Measurements from ENCODE around the gene ITPRIPL1.

Gene ITPRIPL1

DNA sequence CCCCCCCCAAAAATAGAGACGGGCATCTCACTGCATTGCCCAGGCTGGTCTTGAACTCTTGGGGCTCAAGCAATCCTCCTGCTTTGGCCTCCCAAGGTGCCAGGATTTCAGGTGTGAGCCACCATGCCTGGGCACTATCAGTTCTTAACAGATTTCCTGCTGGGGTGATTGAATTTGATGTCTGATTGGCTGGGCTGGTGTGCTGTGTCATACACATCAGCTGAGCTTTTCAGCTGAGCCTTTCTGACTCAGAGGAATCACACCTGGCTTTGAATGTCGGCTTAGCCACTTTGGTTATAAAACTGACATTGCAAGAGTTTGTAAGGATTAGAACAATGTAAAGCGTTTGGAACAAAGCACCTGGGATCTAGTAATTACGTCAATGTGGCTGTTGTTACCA is 29.4 kb downstream of the ITPRIPL1 start:
- no peaks in the 10 kb centered on the region for H3K36me3 Mint-ChIP-seq
- no peak overlapping the region for H3K4me3 Mint-ChIP-seq
- H3K27me3 Mint-ChIP-seq: no peaks in the 10 kb centered on the region
- ATAC-seq (ENCODE audit: low read depth) (no peak), DNase-seq (ENCODE audit: low spot score in 2 of 2) (no peak)
- no peaks in the 10 kb centered on the region for H3K9me3 Mint-ChIP-seq
- no peak overlapping the region for H3K27ac Mint-ChIP-seq
- H3K4me1 Mint-ChIP-seq: peaks cover 2% of the 10 kb centered on the region

GRCh38 chr2:96356889-96357288 is 31.8 kb downstream of the ITPRIPL1 start:
- Mint-ChIP-seq H3K4me1 (no peaks in the 10 kb centered on the region), H3K27me3 (no peaks in the 10 kb centered on the region), H3K27ac (no peak overlapping the region), H3K4me3 (no peak overlapping the region), H3K36me3 (no peaks in the 10 kb centered on the region), H3K9me3 (no peaks in the 10 kb centered on the region)
- ATAC-seq (ENCODE audit: low read depth) (no peak), DNase-seq (ENCODE audit: low spot score in 2 of 2) (no peak)

DNA sequence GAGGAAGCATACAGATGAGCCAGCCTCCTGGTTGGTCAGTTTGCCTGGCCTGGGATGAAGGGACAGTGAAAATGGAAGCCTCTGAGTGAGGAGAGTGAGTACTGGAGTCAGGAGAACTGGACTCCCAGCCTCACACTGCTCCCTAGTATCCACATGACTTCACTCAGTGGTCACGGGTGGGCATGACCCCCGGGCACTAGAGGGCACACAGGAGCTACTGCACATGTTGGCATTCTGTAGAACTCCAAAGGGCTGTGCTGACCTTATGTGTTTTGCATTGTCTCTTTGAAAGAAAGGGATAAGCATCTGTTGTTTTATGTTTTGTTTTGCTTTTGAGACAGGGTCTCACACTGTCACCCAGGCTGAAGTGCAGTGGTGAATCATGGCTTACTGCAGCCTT is 34.2 kb downstream of the ITPRIPL1 start:
- Mint-ChIP-seq H3K27ac (no peak overlapping the region), H3K36me3 (no peaks in the 10 kb centered on the region), H3K9me3 (no peaks in the 10 kb centered on the region), H3K4me3 (no peak overlapping the region), H3K27me3 (no peaks in the 10 kb centered on the region), H3K4me1 (no peaks in the 10 kb centered on the region)
- DNase-seq (ENCODE audit: low spot score in 2 of 2) (no peak), ATAC-seq (ENCODE audit: low read depth) (no peak)

- DNase-seq (ENCODE audit: low spot score in 2 of 2) (no peak), ATAC-seq (ENCODE audit: low read depth) (no peak)
- H3K27ac Mint-ChIP-seq: no peak overlapping the region
- H3K4me3 Mint-ChIP-seq: no peak overlapping the region
- H3K9me3 Mint-ChIP-seq: no peaks in the 10 kb centered on the region
- no peaks in the 10 kb centered on the region for H3K36me3 Mint-ChIP-seq
- no peaks in the 10 kb centered on the region for H3K27me3 Mint-ChIP-seq
- H3K4me1 Mint-ChIP-seq: no peaks in the 10 kb centered on the region
These were observed 34.7 kb downstream of the ITPRIPL1 start for GRCh38 chr2:96359866-96360265.

GRCh38 chr2:96361751-96362150 is 36.6 kb downstream of the ITPRIPL1 start:
- H3K4me3 Mint-ChIP-seq: no peak overlapping the region
- H3K27me3 Mint-ChIP-seq: no peaks in the 10 kb centered on the region
- DNase-seq (ENCODE audit: low spot score in 2 of 2) (no peak), ATAC-seq (ENCODE audit: low read depth) (no peak)
- no peaks in the 10 kb centered on the region for H3K9me3 Mint-ChIP-seq
- H3K36me3 Mint-ChIP-seq: no peaks in the 10 kb centered on the region
- no peak overlapping the region for H3K27ac Mint-ChIP-seq
- no peaks in the 10 kb centered on the region for H3K4me1 Mint-ChIP-seq

DNA sequence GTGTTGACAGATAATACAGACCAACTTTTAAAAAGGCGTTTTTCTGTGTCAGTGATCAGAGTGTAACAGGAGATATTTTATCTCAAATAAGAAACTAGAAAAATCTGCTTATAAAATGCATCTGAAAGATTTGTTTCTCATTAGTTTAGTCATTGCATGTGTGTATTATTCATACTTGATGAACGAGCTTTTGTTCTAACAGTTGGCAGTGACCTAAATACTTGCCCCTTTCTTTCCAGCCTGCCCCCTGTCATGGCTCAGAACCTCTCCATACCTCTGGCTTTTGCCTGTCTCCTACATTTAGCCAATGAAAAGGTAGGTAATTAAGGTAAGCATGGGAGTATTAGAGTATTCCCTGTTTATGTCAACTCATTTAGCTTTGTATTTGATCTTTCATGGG is 44.1 kb downstream of the ITPRIPL1 start:
- Mint-ChIP-seq H3K36me3 (no peaks in the 10 kb centered on the region), H3K4me3 (no peak overlapping the region), H3K27me3 (no peaks in the 10 kb centered on the region), H3K27ac (no peak overlapping the region), H3K9me3 (no peaks in the 10 kb centered on the region), H3K4me1 (no peaks in the 10 kb centered on the region)
- DNase-seq (ENCODE audit: low spot score in 2 of 2): no peak
- no peak for ATAC-seq (ENCODE audit: low read depth)

- ATAC-seq (ENCODE audit: low read depth): no peak
- no peak overlapping the region for H3K27ac Mint-ChIP-seq
- peaks cover 2% of the 10 kb centered on the region for H3K36me3 Mint-ChIP-seq
- peaks cover 6% of the 10 kb centered on the region for H3K9me3 Mint-ChIP-seq
- no peak overlapping the region for H3K4me3 Mint-ChIP-seq
- DNase-seq (ENCODE audit: low spot score in 2 of 2): no peak
- H3K4me1 Mint-ChIP-seq: no peaks in the 10 kb centered on the region
- peaks cover 4% of the 10 kb centered on the region for H3K27me3 Mint-ChIP-seq
These were observed 49.3 kb downstream of the ITPRIPL1 start for GRCh38 chr2:96374211-96374951.

Measured in memory B cell (primary cell).